Retinal pigment epithelial cell (primary cell): Measurements from ENCODE around the gene MOB4.
"Not testable (repeated sequence)": the region's sequence is repeated elsewhere in the genome, so short reads cannot be mapped to it uniquely, and the experiment has no call there.

Experiments
- DNase-seq: peaks from one replicate; pipeline ENCODE4 v3.0.0-alpha.2; 2010; ENCODE audit warnings: low read depth
- H3K4me3 ChIP-seq: 2 replicates; pipeline ENCODE4 v1.5.1; 2011; ENCODE audit warnings: mild to moderate bottlenecking, low read length, control low read depth, moderate library complexity
- CTCF ChIP-seq: conservative IDR thresholded peaks from 2 replicates; pipeline ENCODE4 v1.5.1; 2011; ENCODE audit warnings: low read depth, low read length, control low read depth, inconsistent platforms

Gene MOB4

GRCh38 chr2:197560146-197560665 is 44.3 kb downstream of the MOB4 start:
- TF ChIP-seq CTCF: no peak
- no peak for DNase-seq

GRCh38 chr2:197571627-197572271 is 55.9 kb downstream of the MOB4 start:
- no peak for TF ChIP-seq CTCF
- no peak for DNase-seq

More at GRCh38 chr2:197560146-197560665, 44.3 kb downstream of the MOB4 start:
- H3K4me3 ChIP-seq: no peak overlapping the region

GRCh38 chr2:197573608-197574007 is 57.7 kb downstream of the MOB4 start:
- no peak for TF ChIP-seq CTCF
- no peak for DNase-seq
- H3K4me3 ChIP-seq: no peak overlapping the region

More at GRCh38 chr2:197571627-197572271, 55.9 kb downstream of the MOB4 start:
- H3K4me3 ChIP-seq: no peak overlapping the region

- no peak for TF ChIP-seq CTCF
- peak; percentile 84 for DNase-seq
- no peak overlapping the region for H3K4me3 ChIP-seq
Measured at GRCh38 chr2:197575987-197576386, 60.1 kb downstream of the MOB4 start.

GRCh38 chr2:197576631-197577030 is 60.8 kb downstream of the MOB4 start:
- no peak for TF ChIP-seq CTCF
- no peak overlapping the region for H3K4me3 ChIP-seq
- no peak for DNase-seq

GRCh38 chr2:197577446-197577845 is 61.6 kb downstream of the MOB4 start:
- TF ChIP-seq CTCF: no peak
- no peak overlapping the region for H3K4me3 ChIP-seq
- DNase-seq: no peak

GRCh38 chr2:197578294-197578693 is 62.4 kb downstream of the MOB4 start:
- DNase-seq, H3K4me3 ChIP-seq: not testable (repeated sequence)

GRCh38 chr2:197580166-197580565 is 64.3 kb downstream of the MOB4 start:
- DNase-seq, H3K4me3 ChIP-seq: not testable (repeated sequence)

GRCh38 chr2:197587255-197587654 is 71.4 kb downstream of the MOB4 start:
- not testable (repeated sequence) for DNase-seq, H3K4me3 ChIP-seq
